Testis (tissue), 5 donors: ENCODE results near the gene NTF4. TPM values are rescaled to one million over a fixed set of nuclear protein-coding genes. Genes with fewer than 3 reads are reported as not detected.
A peak's percentile ranks its signal among the peaks of the same experiment; 100 is the strongest.

Source experiments
- DNase-seq: peaks from one replicate; pipeline ENCODE4 v3.0.0-alpha.2; 2019
- H3K27ac ChIP-seq, 2 donors: fragments of 200-600 bp; sonication (generic); one replicate each; pipeline ENCODE4 v1.5.1; 2019
- H3K27me3 ChIP-seq: fragments of 200-600 bp; sonication (generic); one replicate; pipeline ENCODE4 v1.5.1; 2019
- H3K36me3 ChIP-seq: fragments of 200-600 bp; sonication (generic); one replicate; pipeline ENCODE4 v1.5.1; 2017; ENCODE audit warnings: low read depth; ENCODE audit errors: missing control alignments
- H3K4me1 ChIP-seq: fragments of 200-600 bp; sonication (generic); one replicate; pipeline ENCODE4 v1.5.1; 2019
- H3K4me3 ChIP-seq, 2 donors: fragments of 200-600 bp; sonication (generic); one replicate each; pipeline ENCODE4 v1.5.1; 2017 to 2019
- H3K9me3 ChIP-seq: fragments of 200-600 bp; sonication (generic); one replicate; pipeline ENCODE4 v1.5.1; 2017
- POLR2A ChIP-seq: fragments of 450-650 bp; IDR thresholded peaks from one replicate; pipeline ENCODE4 v1.6.1; 2017; ENCODE audit warnings: antibody characterized with exemption, mild to moderate bottlenecking, moderate library complexity
- WGBS, 2 donors: methylation state at CpG; one replicate each; pipeline ENCODE4 v1.1.5; 2018; 5-methylcytosine and 5-hydroxymethylcytosine counted together
- intact Hi-C: fragments of 100-400 bp; cut with DNase I; formaldehyde crosslinking; loops from one replicate; pipeline ENCODE4 v1.15.1; 2023; ENCODE audit warnings: low total_unique reads
- long read RNA-seq, 2 donors: transcript quantifications; one replicate each; lab custom pipeline, GENCODE V29; 2026
- polyA plus RNA-seq: library from polyadenylated mRNA; stranded (reverse); fragments of 350-450 nt; fragmentation: Illumina TruSeq; extraction: RNeasy Lipid Tissue Mini Kit (QIAGEN cat#74804); gene quantifications from one replicate; pipeline ENCODE4 v1.2.3, GENCODE V29; 2014; ENCODE audit warnings: low read depth, low replicate concordance; ENCODE audit not compliant: insufficient read depth
- total RNA-seq, 2 donors: library from RNA; depleted of rRNA; stranded (reverse); fragments of >200 nt; gene quantifications; one replicate each; pipeline ENCODE4 v1.2.3, GENCODE V29; 2016
- TF ChIP-seq, protein P1 (sequence below), 3 experiments: fragments of 450-650 bp in 2 of 3; fragments of 200-600 bp in 1 of 3; sonication (generic) in 1 of 3; IDR thresholded peaks; one replicate each; pipeline ENCODE4 v1.5.1; 2016 to 2019; ENCODE audit warnings: antibody characterized with exemption in 3 of 3, mild to moderate bottlenecking in 2 of 3, moderate library complexity in 1 of 3

Gene NTF4, protein sequence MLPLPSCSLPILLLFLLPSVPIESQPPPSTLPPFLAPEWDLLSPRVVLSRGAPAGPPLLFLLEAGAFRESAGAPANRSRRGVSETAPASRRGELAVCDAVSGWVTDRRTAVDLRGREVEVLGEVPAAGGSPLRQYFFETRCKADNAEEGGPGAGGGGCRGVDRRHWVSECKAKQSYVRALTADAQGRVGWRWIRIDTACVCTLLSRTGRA
- under 1 TPM; 0.31 to 0.55 TPM for total RNA-seq
- 0.49 TPM for polyA plus RNA-seq
- long read RNA-seq, donor 1: 0 reads
- long read RNA-seq, donor 2: 0 reads

DNA sequence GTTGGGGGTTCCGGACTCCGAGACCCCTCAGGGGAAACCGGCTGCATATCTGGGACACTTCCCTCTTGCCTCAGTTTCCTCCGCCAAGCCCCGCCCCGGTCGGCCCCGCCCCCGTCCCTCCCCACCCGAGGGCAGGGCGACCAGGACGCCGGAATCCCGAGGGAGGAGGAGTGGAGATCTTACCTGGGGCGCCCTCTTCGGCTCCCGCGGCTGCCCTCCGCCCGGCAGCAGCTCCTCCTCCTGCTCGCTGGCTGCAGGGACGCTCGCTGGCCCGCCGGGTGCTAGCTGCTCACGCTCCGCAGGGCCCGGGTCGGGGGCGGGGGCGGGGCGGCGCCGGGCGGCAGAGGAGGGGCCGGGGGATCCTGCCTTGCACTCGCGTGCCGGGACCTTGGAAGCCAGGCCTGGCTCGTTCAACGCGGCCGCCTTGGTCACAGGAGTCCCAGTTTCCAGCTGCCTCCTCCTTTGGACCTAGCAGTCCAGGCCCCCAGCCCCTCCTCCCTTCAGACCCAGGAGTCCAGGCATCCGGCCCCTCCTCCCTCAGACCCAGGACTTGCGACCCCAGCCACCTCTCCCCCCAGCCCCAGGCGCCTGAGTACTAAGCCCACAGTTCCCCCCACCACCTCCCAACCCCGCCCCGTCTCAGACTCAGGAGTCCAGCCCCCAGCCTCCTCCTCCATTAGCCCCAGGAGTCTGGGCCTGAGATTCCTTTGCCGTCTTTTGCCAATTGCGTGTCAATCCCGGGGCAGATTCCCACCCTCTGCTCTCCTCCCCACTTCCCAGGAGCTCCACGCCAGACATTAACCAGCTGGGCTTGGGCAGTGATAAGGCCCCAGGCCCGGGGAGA is at the start of gene NTF4:
Gene NTF4 (minus strand): TSS at position 51 of the 844 bp plus-strand sequence. CDS start 2,821 bp downstream, outside the sequence.
- H3K4me1 ChIP-seq: peaks cover 13% of the 10 kb centered on the region
- peak within 1 kb of the TSS; percentile 18 to 27 for H3K4me3 ChIP-seq
- no peaks in the 10 kb centered on the region for H3K36me3 ChIP-seq
- intact Hi-C loops: no loop called here
- no peak for TF ChIP-seq POLR2A
- TF ChIP-seq, protein P1, sequence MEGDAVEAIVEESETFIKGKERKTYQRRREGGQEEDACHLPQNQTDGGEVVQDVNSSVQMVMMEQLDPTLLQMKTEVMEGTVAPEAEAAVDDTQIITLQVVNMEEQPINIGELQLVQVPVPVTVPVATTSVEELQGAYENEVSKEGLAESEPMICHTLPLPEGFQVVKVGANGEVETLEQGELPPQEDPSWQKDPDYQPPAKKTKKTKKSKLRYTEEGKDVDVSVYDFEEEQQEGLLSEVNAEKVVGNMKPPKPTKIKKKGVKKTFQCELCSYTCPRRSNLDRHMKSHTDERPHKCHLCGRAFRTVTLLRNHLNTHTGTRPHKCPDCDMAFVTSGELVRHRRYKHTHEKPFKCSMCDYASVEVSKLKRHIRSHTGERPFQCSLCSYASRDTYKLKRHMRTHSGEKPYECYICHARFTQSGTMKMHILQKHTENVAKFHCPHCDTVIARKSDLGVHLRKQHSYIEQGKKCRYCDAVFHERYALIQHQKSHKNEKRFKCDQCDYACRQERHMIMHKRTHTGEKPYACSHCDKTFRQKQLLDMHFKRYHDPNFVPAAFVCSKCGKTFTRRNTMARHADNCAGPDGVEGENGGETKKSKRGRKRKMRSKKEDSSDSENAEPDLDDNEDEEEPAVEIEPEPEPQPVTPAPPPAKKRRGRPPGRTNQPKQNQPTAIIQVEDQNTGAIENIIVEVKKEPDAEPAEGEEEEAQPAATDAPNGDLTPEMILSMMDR (IDR thresholded peaks at IDR 0.05): no peak
- no peak within 1 kb of the TSS for H3K27ac ChIP-seq
- WGBS, 2 donors: 5 to 19% methylated on average over 7 to 45 of the region's 53 CpGs
- H3K9me3 ChIP-seq: no peaks in the 10 kb centered on the region
- H3K27me3 ChIP-seq: no peaks in the 10 kb centered on the region
- no peak for DNase-seq

DNA sequence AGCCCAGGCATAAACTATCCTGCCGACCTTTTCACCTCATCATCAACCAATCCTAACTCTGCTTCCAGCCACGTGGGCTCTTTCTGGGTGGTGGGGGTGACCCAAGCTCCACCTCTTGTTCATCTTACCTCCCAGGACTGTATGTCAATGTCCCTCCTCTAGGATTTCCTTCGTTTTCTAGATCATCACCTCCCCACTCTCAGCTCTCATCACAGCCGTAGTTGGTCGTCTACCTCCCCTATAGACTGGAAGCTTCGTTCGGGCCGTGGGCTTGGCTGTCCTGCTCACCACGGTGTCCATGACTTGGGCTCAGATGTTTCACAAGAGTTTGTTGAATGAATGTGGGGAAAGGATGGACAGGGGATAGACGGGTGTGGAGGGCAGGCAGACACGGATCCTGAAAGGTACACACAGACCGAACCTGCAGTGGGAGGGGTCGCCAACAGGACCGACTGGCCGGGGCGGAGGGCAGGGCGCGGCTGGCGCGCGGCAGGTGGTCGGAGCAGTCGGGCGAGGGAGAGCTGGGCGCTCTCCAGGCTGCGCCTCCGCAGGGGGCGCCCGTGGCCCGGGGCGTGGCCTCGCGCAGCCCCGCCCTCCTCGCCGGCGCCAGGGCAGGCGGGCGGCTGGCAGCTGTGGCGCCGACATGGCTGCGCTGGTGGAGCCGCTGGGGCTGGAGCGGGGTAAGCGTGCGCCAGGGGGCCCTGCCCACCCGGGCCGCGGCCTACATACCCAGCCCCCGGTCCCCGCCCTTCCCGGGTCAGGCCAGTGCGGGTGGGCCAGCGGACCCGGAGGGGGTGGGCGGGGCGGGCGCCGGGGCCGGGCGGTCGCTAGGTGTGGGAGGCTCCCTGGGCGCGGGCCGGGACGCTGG is 49.4 kb upstream of the NTF4 start, which contains the start of gene LIN7B:
Gene LIN7B (plus strand): TSS at position 609 of the 868 bp plus-strand sequence. CDS start 35 bp downstream, at position 644.
- Histone ChIP-seq H3K4me3 (peak within 1 kb of the TSS; percentile 83 to 90), H3K4me1 (peaks cover 23% of the 10 kb centered on the region), H3K36me3 (no peaks in the 10 kb centered on the region), H3K27ac (peak within 1 kb of the TSS; percentile 81 to 85), H3K9me3 (no peaks in the 10 kb centered on the region), H3K27me3 (no peaks in the 10 kb centered on the region)
- peak; percentile 61 for DNase-seq
- intact Hi-C loops: no loop called here
- 1% methylated on average over 26 to 48 of the region's 66 CpGs for WGBS, 2 donors
- no peak for TF ChIP-seq POLR2A
- TF ChIP-seq, protein P1 (IDR thresholded peaks at IDR 0.05): peak in 2 of 3 experiments; percentile 38 to 42

DNA sequence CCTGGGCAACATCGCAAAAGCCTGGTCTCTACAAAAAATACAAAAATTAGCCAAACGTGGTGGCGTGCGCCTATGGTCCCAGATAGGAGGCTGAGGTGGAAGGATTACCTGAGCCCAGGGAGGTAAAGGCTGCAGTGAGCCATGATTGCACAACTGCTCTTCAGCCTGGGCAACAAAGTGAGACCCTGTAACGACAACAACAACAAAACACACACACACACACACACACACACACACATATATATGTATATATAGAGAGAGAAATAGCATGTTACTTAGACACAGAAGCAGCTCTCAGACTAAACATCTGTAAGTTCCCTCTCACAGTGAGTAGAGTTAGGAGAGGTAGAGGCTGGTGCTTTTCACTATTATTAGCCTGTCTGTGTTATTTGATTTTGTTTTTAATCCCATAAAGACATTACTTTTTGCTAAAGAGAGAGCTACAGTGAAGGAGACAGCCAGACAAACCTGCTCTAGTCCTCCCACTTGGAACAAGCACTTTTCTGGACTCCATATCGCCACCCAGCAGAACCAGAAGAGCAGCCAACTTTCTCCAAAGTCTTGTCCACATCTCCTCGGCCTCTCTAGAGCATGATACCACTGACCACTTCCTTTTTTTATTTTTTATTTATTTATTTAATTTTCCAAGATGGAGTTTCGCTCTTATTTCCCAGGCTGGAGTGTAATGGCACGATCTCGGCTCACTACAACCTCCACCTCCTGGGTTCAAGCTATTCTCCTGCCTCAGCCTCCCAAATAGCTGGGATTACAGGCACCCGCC is 46.8 kb upstream of the NTF4 start:
- Histone ChIP-seq H3K27me3 (no peaks in the 10 kb centered on the region), H3K9me3 (no peaks in the 10 kb centered on the region), H3K4me1 (peaks cover 13% of the 10 kb centered on the region), H3K4me3 (no peak overlapping the region), H3K36me3 (no peaks in the 10 kb centered on the region), H3K27ac (peak overlapping the region in 1 of 2 donors; percentile 82)
- intact Hi-C loops: no loop called here
- TF ChIP-seq POLR2A: no peak
- TF ChIP-seq, protein P1 (IDR thresholded peaks at IDR 0.05): no peak
- WGBS, 2 donors: 77 to 80% methylated on average over 11 of the region's 11 CpGs
- DNase-seq: no peak

DNA sequence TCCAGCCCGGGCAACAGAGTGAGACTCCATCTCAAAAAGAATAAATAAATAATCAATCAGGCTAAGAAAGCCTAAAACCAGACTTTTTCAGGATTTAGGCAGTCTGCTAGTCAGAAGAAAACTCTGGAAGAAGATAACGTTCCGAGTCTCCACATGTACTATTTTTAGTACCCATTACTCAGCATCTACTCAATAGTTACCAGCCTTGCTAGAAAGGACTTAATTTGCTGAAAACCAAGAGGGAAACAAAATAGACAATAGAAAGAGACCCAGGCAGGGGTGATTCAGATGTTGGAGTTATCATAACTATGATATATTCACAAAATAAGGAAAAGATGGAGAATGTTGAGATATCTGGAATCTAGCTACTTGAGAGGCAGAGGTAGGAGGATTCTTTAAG is 45.9 kb upstream of the NTF4 start:
- no peaks in the 10 kb centered on the region for H3K9me3 ChIP-seq
- no peak for DNase-seq
- H3K27ac ChIP-seq: peak overlapping the region; percentile 55 to 82
- 37 to 38% methylated on average over 3 of the region's 3 CpGs for WGBS, 2 donors
- no peak for TF ChIP-seq POLR2A
- TF ChIP-seq, protein P1 (IDR thresholded peaks at IDR 0.05): no peak
- no peaks in the 10 kb centered on the region for H3K27me3 ChIP-seq
- no peaks in the 10 kb centered on the region for H3K36me3 ChIP-seq
- H3K4me3 ChIP-seq: no peak overlapping the region
- H3K4me1 ChIP-seq: peaks cover 13% of the 10 kb centered on the region
- intact Hi-C loops: no loop called here
